GM12878 (cell line): ENCODE results near the gene ADPRS. TPM values are rescaled to one million over a fixed set of nuclear protein-coding genes. Genes with fewer than 3 reads are reported as not detected.

ENCODE experiments used
- ATAC-seq: fragments of 200-7000 bp; cut with Tn5 transposase; 3 replicates; pipeline ENCODE4 v1.9.1; 2020; ENCODE audit warnings: mild to moderate bottlenecking, moderate library complexity
- BruUV-seq: library from RNA; stranded (reverse); fragments of 400-500 nt; replicated peaks from 2 replicates; lab custom pipeline; 2021; lab: Mats Ljungman, UMichigan
- CTCF ChIA-PET: fragments of 300-600 bp; sonication (Branson Sonifier 250); formaldehyde crosslinking; extraction: SDS; loops from one replicate; lab custom pipeline; 2021; ENCODE audit warnings: inconsistent platforms; lab: Yijun Ruan, JAX
- POLR2A ChIA-PET: fragments of 350-600 bp; formaldehyde crosslinking; extraction: SDS; loops from one replicate; lab custom pipeline; 2021; ENCODE audit warnings: inconsistent platforms; lab: Charles Lee
- RAD21 ChIA-PET: fragments of 300-600 bp; sonication (Branson Sonifier 250); formaldehyde crosslinking; loops from one replicate; lab custom pipeline; 2023; ENCODE audit warnings: antibody characterized with exemption; ENCODE audit not compliant: unreplicated experiment; lab: Charles Lee
- SMC1A ChIA-PET: fragments of 300-600 bp; sonication (Branson Sonifier 250); formaldehyde crosslinking; loops from one replicate; lab custom pipeline; 2023; ENCODE audit not compliant: unreplicated experiment, uncharacterized antibody; lab: Charles Lee
- DNase-seq: peaks from one replicate; pipeline ENCODE4 v3.0.0-alpha.2; 2011; ENCODE audit warnings: low read depth, low spot score
- FAIRE-seq: peaks from 3 replicates; lab custom pipeline; 2011; peaks lifted over from hg19 to GRCh38; lab: Jason Lieb, UNC
- H2AFZ ChIP-seq: 2 replicates; pipeline ENCODE4 v1.6.0; 2011; ENCODE audit warnings: low read depth, low read length, control low read depth; ENCODE audit not compliant: control insufficient read depth
- H3K27ac ChIP-seq: 2 replicates; pipeline ENCODE4 v1.5.1; 2011; ENCODE audit warnings: control low read depth; ENCODE audit not compliant: control insufficient read depth, insufficient read depth
- H3K27me3 ChIP-seq, 2 experiments: replicated peaks in 1 of 2; 2 replicates each; pipeline versions ENCODE4 v1.6.0 to v1.6.1; 2011; ENCODE audit warnings: low read length in 1 of 2; ENCODE audit not compliant: control insufficient read depth in 2 of 2, insufficient read depth in 2 of 2
- H3K36me3 ChIP-seq, 2 experiments: 2 replicates each; pipeline ENCODE4 v1.5.1; 2011; ENCODE audit warnings: low read length in 1 of 2; ENCODE audit not compliant: control insufficient read depth in 2 of 2, insufficient read depth in 2 of 2
- H3K4me1 ChIP-seq: 2 replicates; pipeline ENCODE4 v1.6.1; 2011; ENCODE audit warnings: mild to moderate bottlenecking, low read length, moderate library complexity, mixed read lengths; ENCODE audit not compliant: control insufficient read depth, insufficient read depth
- H3K4me2 ChIP-seq: 2 replicates; pipeline ENCODE4 v1.6.0; 2011; ENCODE audit warnings: control low read depth; ENCODE audit not compliant: control insufficient read depth, insufficient read depth
- H3K4me3 ChIP-seq: fragments of 200-600 bp; sonication (generic); 2 replicates; pipeline ENCODE4 v1.5.1; 2016
- H3K79me2 ChIP-seq: 2 replicates; pipeline ENCODE4 v1.6.0; 2011; ENCODE audit warnings: low read length; ENCODE audit not compliant: control insufficient read depth, insufficient read depth
- H3K9ac ChIP-seq: 2 replicates; pipeline ENCODE4 v1.8.0; 2011; ENCODE audit warnings: low read length, control low read depth, mixed read lengths; ENCODE audit not compliant: control insufficient read depth, insufficient read depth
- H3K9me3 ChIP-seq: replicated peaks from 3 replicates; pipeline ENCODE4 v1.5.1; 2011; ENCODE audit warnings: mild to moderate bottlenecking, low read length; ENCODE audit not compliant: control insufficient read depth, insufficient read depth
- H4K20me1 ChIP-seq: 2 replicates; pipeline ENCODE4 v1.6.0; 2011; ENCODE audit not compliant: control insufficient read depth, insufficient read depth
- ESRRA ChIP-seq: IDR thresholded peaks from 2 replicates; pipeline ENCODE4 v1.6.1; 2012; ENCODE audit warnings: mild to moderate bottlenecking, low read length, improper control_type of control experiment
- ETV6 ChIP-seq, 2 experiments: fragments of 450-650 bp in 1 of 2; IDR thresholded peaks in 1 of 2; conservative IDR thresholded peaks in 1 of 2; 2 replicates each; pipeline ENCODE4 v1.6.1; 2014; ENCODE audit warnings: antibody characterized with exemption in 1 of 2, borderline replicate concordance in 1 of 2, low read depth in 1 of 2, mild to moderate bottlenecking in 1 of 2, moderate library complexity in 1 of 2
- FOXK2 ChIP-seq: fragments of 450-650 bp; IDR thresholded peaks from 2 replicates; pipeline ENCODE4 v1.6.1; 2017; ENCODE audit warnings: mild to moderate bottlenecking, moderate library complexity
- MYB ChIP-seq: fragments of 150-350 bp; IDR thresholded peaks from 2 replicates; pipeline ENCODE4 v1.6.1; 2014; ENCODE audit warnings: mild to moderate bottlenecking, low read depth, low read length, borderline replicate concordance
- RCOR1 ChIP-seq: conservative IDR thresholded peaks from 2 replicates; pipeline ENCODE4 v1.6.1; 2012; ENCODE audit warnings: low read depth, low read length, improper control_type of control experiment
- SRF ChIP-seq, 2 experiments: IDR thresholded peaks; 2 replicates each; pipeline ENCODE4 v1.6.1; 2011; ENCODE audit warnings: low read depth in 2 of 2, low read length in 2 of 2, mild to moderate bottlenecking in 1 of 2, moderate library complexity in 1 of 2
- SUPT20H ChIP-seq: IDR thresholded peaks from 2 replicates; pipeline ENCODE4 v1.6.1; 2011; ENCODE audit warnings: low read depth, mild to moderate bottlenecking, low read length, moderate library complexity, borderline replicate concordance; ENCODE audit not compliant: control insufficient read depth
- WGBS: methylation state at CpG from one replicate; pipeline ENCODE4 v1.1.6; 2016; ENCODE audit warnings: low lambda C conversion rate; ENCODE audit not compliant: insufficient replicate concordance, insufficient coverage; ENCODE audit errors: missing lambda C conversion rate; 5-methylcytosine and 5-hydroxymethylcytosine counted together
- in situ Hi-C: fragments of 300-500 bp; cut with MboI; formaldehyde crosslinking; loops from 9 replicates; pipeline ENCODE4 v1.14.3; 2018; ENCODE audit warnings: mixed read lengths
- intact Hi-C: fragments of 100-400 bp; cut with micrococcal nuclease; formaldehyde crosslinking; loops from one replicate; pipeline ENCODE4 v1.14.2; 2022; ENCODE audit not compliant: unreplicated experiment
- polyA plus RNA-seq, 11 experiments: library from polyadenylated mRNA; depleted of rRNA in 4 of 11; unstranded in 6 of 11; stranded (reverse) in 5 of 11; fragments of >200 nt; fragmentation: Nextera tagmentation in 4 of 11; fragmentation: Illumina TruSeq in 1 of 11; extraction: Ambion mirVana in 4 of 11; extraction: Trizol in 1 of 11; gene quantifications; 1 replicate in 1 of 11; 2 replicates in 10 of 11; pipeline versions ENCODE4 v1.2.1 to v1.2.3, GENCODE V29; 2011 to 2016; ENCODE audit warnings: inconsistent platforms in 2 of 11, missing spikeins in 2 of 11, low read depth in 1 of 11
- total RNA-seq, 4 experiments: library from RNA; depleted of rRNA in 3 of 4; stranded (reverse); fragments of >200 nt in 3 of 4; fragmentation: Illumina TruSeq in 1 of 4; extraction: Trizol in 1 of 4; gene quantifications; 2 replicates each; pipeline versions ENCODE4 v1.2.1 to v1.2.3, GENCODE V29; 2013 to 2021
- TF ChIP-seq, protein P1 (sequence below): fragments of 450-650 bp; IDR thresholded peaks from 2 replicates; pipeline ENCODE4 v1.6.1; 2016; ENCODE audit warnings: mild to moderate bottlenecking, moderate library complexity, borderline replicate concordance
- TF ChIP-seq, protein P2 (sequence below), 3 experiments: IDR thresholded peaks in 2 of 3; conservative IDR thresholded peaks in 1 of 3; 2 replicates each; pipeline ENCODE4 v1.5.1; 2011; ENCODE audit warnings: low read depth in 3 of 3, low read length in 3 of 3, mild to moderate bottlenecking in 3 of 3, control low read depth in 2 of 3, moderate library complexity in 2 of 3, inconsistent platforms in 1 of 3, mixed read lengths in 1 of 3; ENCODE audit not compliant: control insufficient read depth in 2 of 3, insufficient read depth in 1 of 3; ENCODE audit errors: extremely low read depth in 1 of 3
- TF ChIP-seq, protein P3 (sequence below): IDR thresholded peaks from 2 replicates; pipeline ENCODE4 v1.6.1; 2012; ENCODE audit warnings: low read depth, low read length, improper control_type of control experiment

The ADPRS gene
- total and polyA plus RNA-seq, 10 of the 15 experiments (the other 5 are each of a cell fraction or from before 2014, with no cell fraction given) = 7.6 to 57.6 (median 39.1) TPM

DNA sequence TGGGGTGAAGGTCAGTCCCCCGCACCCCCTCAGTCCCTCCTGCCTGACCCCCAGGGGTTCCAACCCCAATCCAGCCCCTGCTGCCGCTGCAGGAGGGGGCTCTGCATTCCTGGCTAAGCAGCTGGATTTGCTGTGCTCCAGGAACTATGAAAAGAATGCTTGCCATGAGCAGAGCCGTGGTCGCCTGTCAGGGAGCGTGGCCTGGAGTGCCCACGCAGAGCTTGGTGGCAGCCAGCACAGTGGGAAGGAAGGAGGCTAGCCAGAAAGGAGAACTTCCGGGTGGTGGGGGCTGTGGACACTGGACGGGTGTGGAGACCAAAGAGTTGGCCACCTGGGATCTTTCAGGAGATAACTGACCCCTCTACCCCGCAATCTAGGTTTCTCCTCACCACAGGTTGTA is 30.8 kb downstream of the ADPRS start:
- Histone ChIP-seq H2AFZ (no peak overlapping the region), H3K27me3 (peaks cover 0 to 7% of the 10 kb centered on the region in 2 experiments; a peak in 3 of 4 replicates), H3K9me3 (no peaks in the 10 kb centered on the region), H3K27ac (no peak overlapping the region), H3K9ac (no peak overlapping the region), H3K4me2 (no peak overlapping the region), H3K4me3 (no peak overlapping the region), H3K79me2 (no peaks in the 10 kb centered on the region), H3K4me1 (peaks cover 11% of the 10 kb centered on the region), H3K36me3 (no peaks in the 10 kb centered on the region), H4K20me1 (no peaks in the 10 kb centered on the region; the same call in 1 of the 2 replicates)
- no peak for FAIRE-seq
- ChIA-PET POLR2A (no interaction called here), CTCF (interaction anchor here (1.6 to 1.9 kb wide), 2 partner anchors 16 to 17 kb away, joined by 3 to 8 read pairs; no protein-coding TSS in a partner anchor), RAD21 (interaction anchor here (0.6 kb wide), 1 partner anchor 166 kb away, joined by 3 read pairs; no protein-coding TSS in a partner anchor), SMC1A (interaction anchor here (1.2 kb wide), 1 partner anchor 24 kb away, joined by 3 read pairs; no protein-coding TSS in a partner anchor)
- TF ChIP-seq SUPT20H (no peak), ESRRA (no peak), RCOR1 (no peak), SRF (IDR thresholded peaks at IDR 0.05; ENCODE audit: low read depth in 2 of 2, low read length in 2 of 2) (no peak), MYB (no peak), ETV6 (conservative IDR thresholded peaks at IDR 0.05 in 1 of 2, IDR thresholded peaks at IDR 0.05 in 1 of 2; ENCODE audit: borderline replicate concordance in 1 of 2, low read depth in 1 of 2) (no peak), FOXK2 (no peak)
- TF ChIP-seq, protein P1, sequence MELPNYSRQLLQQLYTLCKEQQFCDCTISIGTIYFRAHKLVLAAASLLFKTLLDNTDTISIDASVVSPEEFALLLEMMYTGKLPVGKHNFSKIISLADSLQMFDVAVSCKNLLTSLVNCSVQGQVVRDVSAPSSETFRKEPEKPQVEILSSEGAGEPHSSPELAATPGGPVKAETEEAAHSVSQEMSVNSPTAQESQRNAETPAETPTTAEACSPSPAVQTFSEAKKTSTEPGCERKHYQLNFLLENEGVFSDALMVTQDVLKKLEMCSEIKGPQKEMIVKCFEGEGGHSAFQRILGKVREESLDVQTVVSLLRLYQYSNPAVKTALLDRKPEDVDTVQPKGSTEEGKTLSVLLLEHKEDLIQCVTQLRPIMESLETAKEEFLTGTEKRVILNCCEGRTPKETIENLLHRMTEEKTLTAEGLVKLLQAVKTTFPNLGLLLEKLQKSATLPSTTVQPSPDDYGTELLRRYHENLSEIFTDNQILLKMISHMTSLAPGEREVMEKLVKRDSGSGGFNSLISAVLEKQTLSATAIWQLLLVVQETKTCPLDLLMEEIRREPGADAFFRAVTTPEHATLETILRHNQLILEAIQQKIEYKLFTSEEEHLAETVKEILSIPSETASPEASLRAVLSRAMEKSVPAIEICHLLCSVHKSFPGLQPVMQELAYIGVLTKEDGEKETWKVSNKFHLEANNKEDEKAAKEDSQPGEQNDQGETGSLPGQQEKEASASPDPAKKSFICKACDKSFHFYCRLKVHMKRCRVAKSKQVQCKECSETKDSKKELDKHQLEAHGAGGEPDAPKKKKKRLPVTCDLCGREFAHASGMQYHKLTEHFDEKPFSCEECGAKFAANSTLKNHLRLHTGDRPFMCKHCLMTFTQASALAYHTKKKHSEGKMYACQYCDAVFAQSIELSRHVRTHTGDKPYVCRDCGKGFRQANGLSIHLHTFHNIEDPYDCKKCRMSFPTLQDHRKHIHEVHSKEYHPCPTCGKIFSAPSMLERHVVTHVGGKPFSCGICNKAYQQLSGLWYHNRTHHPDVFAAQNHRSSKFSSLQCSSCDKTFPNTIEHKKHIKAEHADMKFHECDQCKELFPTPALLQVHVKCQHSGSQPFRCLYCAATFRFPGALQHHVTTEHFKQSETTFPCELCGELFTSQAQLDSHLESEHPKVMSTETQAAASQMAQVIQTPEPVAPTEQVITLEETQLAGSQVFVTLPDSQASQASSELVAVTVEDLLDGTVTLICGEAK = no peak
- TF ChIP-seq, protein P2, sequence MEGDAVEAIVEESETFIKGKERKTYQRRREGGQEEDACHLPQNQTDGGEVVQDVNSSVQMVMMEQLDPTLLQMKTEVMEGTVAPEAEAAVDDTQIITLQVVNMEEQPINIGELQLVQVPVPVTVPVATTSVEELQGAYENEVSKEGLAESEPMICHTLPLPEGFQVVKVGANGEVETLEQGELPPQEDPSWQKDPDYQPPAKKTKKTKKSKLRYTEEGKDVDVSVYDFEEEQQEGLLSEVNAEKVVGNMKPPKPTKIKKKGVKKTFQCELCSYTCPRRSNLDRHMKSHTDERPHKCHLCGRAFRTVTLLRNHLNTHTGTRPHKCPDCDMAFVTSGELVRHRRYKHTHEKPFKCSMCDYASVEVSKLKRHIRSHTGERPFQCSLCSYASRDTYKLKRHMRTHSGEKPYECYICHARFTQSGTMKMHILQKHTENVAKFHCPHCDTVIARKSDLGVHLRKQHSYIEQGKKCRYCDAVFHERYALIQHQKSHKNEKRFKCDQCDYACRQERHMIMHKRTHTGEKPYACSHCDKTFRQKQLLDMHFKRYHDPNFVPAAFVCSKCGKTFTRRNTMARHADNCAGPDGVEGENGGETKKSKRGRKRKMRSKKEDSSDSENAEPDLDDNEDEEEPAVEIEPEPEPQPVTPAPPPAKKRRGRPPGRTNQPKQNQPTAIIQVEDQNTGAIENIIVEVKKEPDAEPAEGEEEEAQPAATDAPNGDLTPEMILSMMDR (IDR thresholded peaks at IDR 0.05 in 2 of 3, conservative IDR thresholded peaks at IDR 0.05 in 1 of 3; ENCODE audit: control insufficient read depth in 2 of 3, extremely low read depth in 1 of 3, insufficient read depth in 1 of 3, low read depth in 3 of 3, low read length in 3 of 3) = no peak
- TF ChIP-seq, protein P3, sequence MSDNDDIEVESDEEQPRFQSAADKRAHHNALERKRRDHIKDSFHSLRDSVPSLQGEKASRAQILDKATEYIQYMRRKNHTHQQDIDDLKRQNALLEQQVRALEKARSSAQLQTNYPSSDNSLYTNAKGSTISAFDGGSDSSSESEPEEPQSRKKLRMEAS = no peak
- no peak for ATAC-seq
- intact Hi-C loops (no loop called here), in situ Hi-C loops (no loop called here)
- BruUV-seq = no TSS peak
- WGBS = 38% methylated on average over 9 of the region's 9 CpGs
- no peak for DNase-seq
